ENCODE data around the gene NT5DC3.
A peak's percentile ranks its signal among the peaks of the same experiment; 100 is the strongest.

NT5DC3 gene

GRCh38 chr12:103840876-103841689, at the start of gene NT5DC3:
NT5DC3 (minus strand) TSS chr12:103841234; CDS start chr12:103841156, 78 bp downstream.
- no peak for DNase-seq (ENCODE audit: low read depth, low spot score)

- DNase-seq (ENCODE audit: low read depth, low spot score), result no peak
Measured at GRCh38 chr12:103887738-103888137, 46.7 kb upstream of the NT5DC3 start.

GRCh38 chr12:103886195-103886797, 45.3 kb upstream of the NT5DC3 start:
- DNase-seq (ENCODE audit: low read depth, low spot score), result no peak

GRCh38 chr12:103884316-103884715, 43.3 kb upstream of the NT5DC3 start:
- DNase-seq (ENCODE audit: low read depth, low spot score), result no peak

- no peak for DNase-seq (ENCODE audit: low read depth, low spot score)
Measured at GRCh38 chr12:103883908-103884307, 42.9 kb upstream of the NT5DC3 start.

GRCh38 chr12:103882861-103883596, 42.0 kb upstream of the NT5DC3 start:
- no peak for DNase-seq (ENCODE audit: low read depth, low spot score)

- no peak for DNase-seq (ENCODE audit: low read depth, low spot score)
Measured at GRCh38 chr12:103881261-103881660, 40.2 kb upstream of the NT5DC3 start.

GRCh38 chr12:103880299-103881142, 39.5 kb upstream of the NT5DC3 start:
- no peak for DNase-seq (ENCODE audit: low read depth, low spot score)

GRCh38 chr12:103879878-103880277, 38.8 kb upstream of the NT5DC3 start:
- DNase-seq (ENCODE audit: low read depth, low spot score), result no peak

- DNase-seq (ENCODE audit: low read depth, low spot score), result no peak
Measured at GRCh38 chr12:103879048-103879692, 38.1 kb upstream of the NT5DC3 start.

- DNase-seq (ENCODE audit: low read depth, low spot score), result peak; percentile 12
Measured at GRCh38 chr12:103877934-103878510, 37.0 kb upstream of the NT5DC3 start.

- no peak for DNase-seq (ENCODE audit: low read depth, low spot score)
Measured at GRCh38 chr12:103877288-103877687, 36.3 kb upstream of the NT5DC3 start.

- DNase-seq (ENCODE audit: low read depth, low spot score), result no peak
Measured at GRCh38 chr12:103875666-103876065, 34.6 kb upstream of the NT5DC3 start.

- DNase-seq (ENCODE audit: low read depth, low spot score), result no peak
Measured at GRCh38 chr12:103868215-103868614, 27.2 kb upstream of the NT5DC3 start.

- DNase-seq (ENCODE audit: low read depth, low spot score), result no peak
Measured at GRCh38 chr12:103865151-103865730, 24.2 kb upstream of the NT5DC3 start.

- DNase-seq (ENCODE audit: low read depth, low spot score), result no peak
Measured at GRCh38 chr12:103864710-103865109, 23.7 kb upstream of the NT5DC3 start.

- no peak for DNase-seq (ENCODE audit: low read depth, low spot score)
Measured at GRCh38 chr12:103858953-103859601, 18.0 kb upstream of the NT5DC3 start.

- no peak for DNase-seq (ENCODE audit: low read depth, low spot score)
Measured at GRCh38 chr12:103858335-103858734, 17.3 kb upstream of the NT5DC3 start.

GRCh38 chr12:103857164-103857563, 16.1 kb upstream of the NT5DC3 start:
- DNase-seq (ENCODE audit: low read depth, low spot score), result no peak
